H9 (cell line): ENCODE data around the gene ANO9. TPM values are rescaled to one million over a fixed set of nuclear protein-coding genes. Genes with fewer than 3 reads are reported as not detected.

Source experiments
- DNase-seq: peaks from one replicate; pipeline ENCODE4 v3.0.0-alpha.2; 2017
- H2AFZ ChIP-seq: one replicate; pipeline ENCODE4 v1.6.1; 2013; ENCODE audit warnings: mild to moderate bottlenecking, low read length, control low read depth, moderate library complexity
- H2AK5ac ChIP-seq: 2 replicates; pipeline ENCODE4 v1.6.1; 2013; ENCODE audit warnings: low read length, control low read depth, mixed read lengths; ENCODE audit not compliant: insufficient read length
- H2BK120ac ChIP-seq: one replicate; pipeline ENCODE4 v1.6.1; 2013; ENCODE audit warnings: low read depth, mild to moderate bottlenecking, low read length, control low read depth, inconsistent platforms; ENCODE audit not compliant: poor library complexity, severe bottlenecking
- H2BK12ac ChIP-seq: 2 replicates; pipeline ENCODE4 v1.6.1; 2013; ENCODE audit warnings: low read length, control low read depth, mixed read lengths, low read depth; ENCODE audit not compliant: insufficient read length
- H2BK15ac ChIP-seq: 2 replicates; pipeline ENCODE4 v1.6.1; 2013; ENCODE audit warnings: low read depth, low read length, control low read depth
- H2BK20ac ChIP-seq: one replicate; pipeline ENCODE4 v1.6.1; 2013; ENCODE audit warnings: low read depth, mild to moderate bottlenecking, low read length, control low read depth, inconsistent platforms; ENCODE audit not compliant: poor library complexity, severe bottlenecking
- H2BK5ac ChIP-seq: 2 replicates; pipeline ENCODE4 v1.6.1; 2013; ENCODE audit warnings: low read length, control low read depth, mixed read lengths; ENCODE audit not compliant: insufficient read length
- H3K14ac ChIP-seq: 2 replicates; pipeline ENCODE4 v1.6.1; 2013; ENCODE audit warnings: low read length, control low read depth; ENCODE audit not compliant: insufficient read depth
- H3K18ac ChIP-seq: 2 replicates; pipeline ENCODE4 v1.6.1; 2013; ENCODE audit warnings: low read depth, mild to moderate bottlenecking, mixed read lengths, low read length, control low read depth; ENCODE audit not compliant: insufficient read length
- H3K23ac ChIP-seq: 2 replicates; pipeline ENCODE4 v1.6.1; 2013; ENCODE audit warnings: low read length, control low read depth, mixed read lengths, low read depth; ENCODE audit not compliant: insufficient read length
- H3K23me2 ChIP-seq: 2 replicates; pipeline ENCODE4 v1.6.1; 2013; ENCODE audit warnings: low read depth, mild to moderate bottlenecking, mixed read lengths, low read length, control low read depth; ENCODE audit not compliant: insufficient read length, poor library complexity, severe bottlenecking
- H3K27ac ChIP-seq: 2 replicates; pipeline ENCODE4 v1.5.1; 2013; ENCODE audit warnings: low read length, control low read depth, mixed read lengths, low read depth; ENCODE audit not compliant: insufficient read length
- H3K27me3 ChIP-seq: 2 replicates; pipeline ENCODE4 v1.6.1; 2013; ENCODE audit warnings: low read length, control low read depth, inconsistent platforms; ENCODE audit not compliant: insufficient read depth
- H3K4ac ChIP-seq: 2 replicates; pipeline ENCODE4 v1.6.1; 2013; ENCODE audit warnings: low read depth, mild to moderate bottlenecking, control low read depth, inconsistent platforms, low read length, moderate library complexity
- H3K4me1 ChIP-seq: 2 replicates; pipeline ENCODE4 v1.6.1; 2013; ENCODE audit warnings: low read length, control low read depth, inconsistent platforms; ENCODE audit not compliant: insufficient read depth
- H3K4me2 ChIP-seq: 2 replicates; pipeline ENCODE4 v1.6.1; 2013; ENCODE audit warnings: low read length, control low read depth, mixed read lengths; ENCODE audit not compliant: insufficient read length, insufficient read depth
- H3K56ac ChIP-seq: 2 replicates; pipeline ENCODE4 v1.6.1; 2013; ENCODE audit warnings: low read depth, mild to moderate bottlenecking, mixed read lengths, low read length, control low read depth; ENCODE audit not compliant: insufficient read length
- H3K79me1 ChIP-seq: 2 replicates; pipeline ENCODE4 v1.6.1; 2013; ENCODE audit warnings: low read depth, mild to moderate bottlenecking, moderate library complexity, low read length, control low read depth, inconsistent platforms; ENCODE audit not compliant: insufficient read depth, poor library complexity, severe bottlenecking
- H3K79me2 ChIP-seq: 2 replicates; pipeline ENCODE4 v1.6.1; 2013; ENCODE audit warnings: low read length, control low read depth, inconsistent platforms; ENCODE audit not compliant: insufficient read depth
- H3K9ac ChIP-seq: 2 replicates; pipeline ENCODE4 v1.6.1; 2013; ENCODE audit warnings: low read length, control low read depth, mixed read lengths; ENCODE audit not compliant: insufficient read length; ENCODE audit errors: extremely low read depth
- H3K9me3 ChIP-seq: one replicate; pipeline ENCODE4 v1.6.1; 2013; ENCODE audit warnings: low read depth, low read length, inconsistent platforms; ENCODE audit not compliant: control insufficient read depth
- H3T11ph ChIP-seq: one replicate; pipeline ENCODE4 v1.6.1; 2013; ENCODE audit warnings: mild to moderate bottlenecking, low read length, control low read depth, inconsistent platforms
- H4K20me1 ChIP-seq: one replicate; pipeline ENCODE4 v1.6.1; 2013; ENCODE audit not compliant: control insufficient read depth, insufficient read length, insufficient read depth
- H4K5ac ChIP-seq: 2 replicates; pipeline ENCODE4 v1.6.1; 2013; ENCODE audit warnings: low read depth, mild to moderate bottlenecking, mixed read lengths, low read length, control low read depth; ENCODE audit not compliant: insufficient read length
- H4K8ac ChIP-seq: replicated peaks from 2 replicates; pipeline ENCODE4 v1.6.1; 2013; ENCODE audit warnings: low read length, control low read depth, mixed read lengths, low read depth; ENCODE audit not compliant: insufficient read length
- H4K91ac ChIP-seq: 2 replicates; pipeline ENCODE4 v1.6.1; 2013; ENCODE audit warnings: low read depth, mild to moderate bottlenecking, moderate library complexity, mixed read lengths, low read length, control low read depth; ENCODE audit not compliant: insufficient read length
- H3K27ac Mint-ChIP-seq, 3 experiments: 2 replicates in 2 of 3; 3 replicates in 1 of 3; pipeline ENCODE4 v1.8.0; 2020 to 2021; ENCODE audit warnings: mixed read lengths in 3 of 3, mild to moderate bottlenecking in 1 of 3, moderate library complexity in 1 of 3
- H3K27me3 Mint-ChIP-seq: 2 replicates; pipeline ENCODE4 v1.8.0; 2021; ENCODE audit warnings: low read depth, mild to moderate bottlenecking, moderate library complexity, mixed read lengths
- H3K36me3 Mint-ChIP-seq, 3 experiments: 2 replicates in 2 of 3; 3 replicates in 1 of 3; pipeline ENCODE4 v1.8.0; 2020 to 2021; ENCODE audit warnings: low read depth in 3 of 3, mixed read lengths in 3 of 3; ENCODE audit not compliant: insufficient read depth in 1 of 3
- H3K4me1 Mint-ChIP-seq, 2 experiments: 2 replicates each; pipeline ENCODE4 v1.8.0; 2020; ENCODE audit warnings: mixed read lengths in 2 of 2
- H3K4me3 Mint-ChIP-seq, 2 experiments: 2 replicates in 1 of 2; 3 replicates in 1 of 2; pipeline ENCODE4 v1.8.0; 2020 to 2021; ENCODE audit warnings: mild to moderate bottlenecking in 2 of 2, mixed read lengths in 2 of 2, moderate library complexity in 1 of 2
- H3K9me3 Mint-ChIP-seq, 2 experiments: 2 replicates in 1 of 2; 3 replicates in 1 of 2; pipeline ENCODE4 v1.8.0; 2020; ENCODE audit warnings: mild to moderate bottlenecking in 2 of 2, mixed read lengths in 2 of 2, moderate library complexity in 1 of 2
- WGBS: extraction: QIAGEN DNeasy Blood & Tissue Kit; methylation state at CpG from one replicate; pipeline ENCODE4 v1.1.7; 2013; ENCODE audit warnings: missing lambda C conversion rate, low lambda C conversion rate, mixed read lengths; ENCODE audit not compliant: insufficient read length; ENCODE audit errors: extremely low coverage; 5-methylcytosine and 5-hydroxymethylcytosine counted together
- total RNA-seq: library from RNA; stranded (reverse); gene quantifications from 2 replicates; pipeline ENCODE4 v1.2.1, GENCODE V29; 2021
- TF ChIP-seq, protein P1 (sequence below): fragments of 200-600 bp; sonication (generic); conservative IDR thresholded peaks from 3 replicates; pipeline ENCODE4 v1.8.0; 2021; ENCODE audit warnings: antibody characterized with exemption, mild to moderate bottlenecking

The ANO9 gene
- total RNA-seq, 1 experiment from 2014 or later: 13.1 TPM

DNA sequence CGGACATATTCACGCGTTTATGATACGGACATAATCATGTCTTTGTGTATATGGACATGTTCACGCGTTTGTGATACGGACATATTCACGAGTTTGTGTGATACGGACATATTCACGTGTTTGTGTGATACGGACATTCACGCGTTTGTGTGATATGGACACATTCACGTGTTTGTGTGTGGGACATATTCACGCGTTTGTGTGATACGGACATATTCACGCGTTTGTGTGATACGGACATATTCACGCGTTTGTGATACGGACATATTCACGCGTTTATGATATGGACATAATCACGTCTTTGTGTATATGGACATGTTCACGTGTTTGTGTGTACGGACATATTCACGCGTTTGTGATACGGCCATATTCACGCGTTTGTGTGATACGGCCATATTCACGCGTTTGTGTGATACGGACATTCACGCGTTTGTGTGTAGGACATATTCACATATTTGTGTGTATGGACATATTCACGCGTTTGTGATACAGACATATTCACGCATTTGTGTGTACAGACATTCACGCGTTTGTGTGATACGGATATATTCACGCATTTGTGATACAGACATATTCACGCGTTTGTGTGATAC lies 33.2 kb upstream of the ANO9 start:
- no peaks in the 10 kb centered on the region for H3K9me3 Mint-ChIP-seq
- Histone ChIP-seq H4K8ac (no peak overlapping the region), H3K79me1 (no peaks in the 10 kb centered on the region), H3K27ac (no peak overlapping the region), H2AFZ (no peak overlapping the region), H3K14ac (no peak overlapping the region), H3K9me3 (no peaks in the 10 kb centered on the region), H2BK20ac (no peak overlapping the region), H2BK5ac (no peak overlapping the region), H2BK15ac (no peak overlapping the region), H3K4me1 (no peaks in the 10 kb centered on the region), H3K4me2 (no peak overlapping the region), H3K56ac (no peak overlapping the region), H4K20me1 (no peaks in the 10 kb centered on the region), H3K18ac (no peak overlapping the region), H3K23me2 (no peaks in the 10 kb centered on the region), H4K5ac (no peak overlapping the region), H3K23ac (no peak overlapping the region), H3K9ac (no peak overlapping the region), H3K4ac (no peak overlapping the region), H3K79me2 (no peaks in the 10 kb centered on the region; the same call in 1 of the 2 replicates), H2BK12ac (no peak overlapping the region), H2AK5ac (no peak overlapping the region), H3K27me3 (no peaks in the 10 kb centered on the region), H3T11ph (no peak overlapping the region), H4K91ac (no peak overlapping the region), H2BK120ac (no peak overlapping the region)
- peaks cover 5 to 17% of the 10 kb centered on the region in 2 experiments; a peak in 3 of 4 replicates for H3K4me1 Mint-ChIP-seq
- WGBS: no CpG with 5 or more reads among the region's 48 CpGs
- H3K4me3 Mint-ChIP-seq: no peak overlapping the region
- no peak overlapping the region for H3K27ac Mint-ChIP-seq
- no peaks in the 10 kb centered on the region for H3K27me3 Mint-ChIP-seq
- H3K36me3 Mint-ChIP-seq: peaks cover 0 to 5% (median 4%) of the 10 kb centered on the region in 3 experiments; a peak in 4 of 7 replicates
- TF ChIP-seq, protein P1, sequence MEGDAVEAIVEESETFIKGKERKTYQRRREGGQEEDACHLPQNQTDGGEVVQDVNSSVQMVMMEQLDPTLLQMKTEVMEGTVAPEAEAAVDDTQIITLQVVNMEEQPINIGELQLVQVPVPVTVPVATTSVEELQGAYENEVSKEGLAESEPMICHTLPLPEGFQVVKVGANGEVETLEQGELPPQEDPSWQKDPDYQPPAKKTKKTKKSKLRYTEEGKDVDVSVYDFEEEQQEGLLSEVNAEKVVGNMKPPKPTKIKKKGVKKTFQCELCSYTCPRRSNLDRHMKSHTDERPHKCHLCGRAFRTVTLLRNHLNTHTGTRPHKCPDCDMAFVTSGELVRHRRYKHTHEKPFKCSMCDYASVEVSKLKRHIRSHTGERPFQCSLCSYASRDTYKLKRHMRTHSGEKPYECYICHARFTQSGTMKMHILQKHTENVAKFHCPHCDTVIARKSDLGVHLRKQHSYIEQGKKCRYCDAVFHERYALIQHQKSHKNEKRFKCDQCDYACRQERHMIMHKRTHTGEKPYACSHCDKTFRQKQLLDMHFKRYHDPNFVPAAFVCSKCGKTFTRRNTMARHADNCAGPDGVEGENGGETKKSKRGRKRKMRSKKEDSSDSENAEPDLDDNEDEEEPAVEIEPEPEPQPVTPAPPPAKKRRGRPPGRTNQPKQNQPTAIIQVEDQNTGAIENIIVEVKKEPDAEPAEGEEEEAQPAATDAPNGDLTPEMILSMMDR: no peak
- no peak for DNase-seq
